GM23338 (cell line): ENCODE results near the gene AP1G2. TPM values are rescaled to one million over a fixed set of nuclear protein-coding genes. Genes with fewer than 3 reads are reported as not detected.

Experiments
- ATAC-seq: fragments of 200-7000 bp; cut with Tn5 transposase; 3 replicates; pipeline ENCODE4 v1.9.1; 2020
- DNase-seq: peaks from one replicate; pipeline ENCODE4 v3.0.0-alpha.2; 2015; ENCODE audit warnings: low spot score
- H2AFZ ChIP-seq: fragments of 200-600 bp; sonication (generic); 2 replicates; pipeline ENCODE4 v1.8.0; 2016; ENCODE audit warnings: antibody characterized with exemption, mild to moderate bottlenecking, moderate library complexity
- H3F3A ChIP-seq: fragments of 200-600 bp; sonication (generic); replicated peaks from 2 replicates; pipeline ENCODE4 v1.8.0; 2017; ENCODE audit warnings: antibody characterized with exemption, mixed run types, low read depth
- H3K27ac ChIP-seq: fragments of 200-600 bp; sonication (generic); 2 replicates; pipeline ENCODE4 v1.6.1; 2016; ENCODE audit warnings: low read depth
- H3K27me3 ChIP-seq: fragments of 200-600 bp; sonication (generic); 2 replicates; pipeline ENCODE4 v1.8.0; 2016; ENCODE audit warnings: mild to moderate bottlenecking, mixed run types, moderate library complexity; ENCODE audit not compliant: insufficient read depth
- H3K36me3 ChIP-seq: fragments of 200-600 bp; sonication (generic); 2 replicates; pipeline ENCODE4 v1.8.0; 2016; ENCODE audit warnings: mild to moderate bottlenecking; ENCODE audit not compliant: insufficient read depth
- H3K4me1 ChIP-seq: fragments of 200-600 bp; sonication (generic); 2 replicates; pipeline ENCODE4 v1.8.0; 2016; ENCODE audit warnings: mild to moderate bottlenecking, moderate library complexity; ENCODE audit not compliant: insufficient read depth
- H3K4me2 ChIP-seq: fragments of 200-600 bp; sonication (generic); 2 replicates; pipeline ENCODE4 v1.7.1; 2017; ENCODE audit warnings: mixed run types
- H3K4me3 ChIP-seq: fragments of 200-600 bp; sonication (generic); 2 replicates; pipeline ENCODE4 v1.6.1; 2016; ENCODE audit warnings: mixed run types
- H3K79me2 ChIP-seq: fragments of 200-600 bp; sonication (generic); replicated peaks from 2 replicates; pipeline ENCODE4 v1.8.0; 2017; ENCODE audit warnings: mild to moderate bottlenecking; ENCODE audit not compliant: insufficient read depth
- H3K9me2 ChIP-seq: fragments of 200-600 bp; sonication (generic); 2 replicates; pipeline ENCODE4 v1.8.0; 2017; ENCODE audit not compliant: insufficient read depth
- H4K20me1 ChIP-seq: fragments of 200-600 bp; sonication (generic); replicated peaks from 2 replicates; pipeline ENCODE4 v1.8.0; 2017; ENCODE audit warnings: mild to moderate bottlenecking; ENCODE audit not compliant: insufficient read depth
- H3K27ac Mint-ChIP-seq: 2 replicates; pipeline ENCODE4 v1.8.0; 2020; ENCODE audit warnings: inconsistent platforms, mild to moderate bottlenecking, moderate library complexity, mixed read lengths
- H3K27me3 Mint-ChIP-seq: 3 replicates; pipeline ENCODE4 v1.8.0; 2022; ENCODE audit warnings: low read depth, mild to moderate bottlenecking, moderate library complexity, mixed read lengths, inconsistent platforms; ENCODE audit not compliant: insufficient read depth, poor library complexity
- H3K36me3 Mint-ChIP-seq: 3 replicates; pipeline ENCODE4 v1.8.0; 2021; ENCODE audit warnings: low read depth, mild to moderate bottlenecking, inconsistent platforms, moderate library complexity, mixed read lengths
- H3K4me1 Mint-ChIP-seq: 3 replicates; pipeline ENCODE4 v1.8.0; 2020; ENCODE audit warnings: mild to moderate bottlenecking, inconsistent platforms, mixed read lengths
- H3K4me3 Mint-ChIP-seq: 3 replicates; pipeline ENCODE4 v1.8.0; 2021; ENCODE audit warnings: moderate library complexity, mild to moderate bottlenecking, inconsistent platforms, mixed read lengths
- H3K9me3 Mint-ChIP-seq: 3 replicates; pipeline ENCODE4 v1.8.0; 2020; ENCODE audit warnings: moderate library complexity, mild to moderate bottlenecking, inconsistent platforms, mixed read lengths
- EZH2 ChIP-seq: fragments of 200-600 bp; sonication (generic); IDR thresholded peaks from one replicate; pipeline ENCODE4 v1.8.0; 2017; ENCODE audit warnings: antibody characterized with exemption, mild to moderate bottlenecking, low read depth; ENCODE audit not compliant: unreplicated experiment
- NANOG ChIP-seq: IDR thresholded peaks from 2 replicates; pipeline ENCODE4 v1.6.1; 2016; ENCODE audit warnings: antibody characterized with exemption, borderline replicate concordance
- ZNF114 ChIP-seq: fragments of 250-450 bp; sonication (Bioruptor Pico); IDR thresholded peaks from 2 replicates; pipeline ENCODE4 v1.5.0; 2020; ENCODE audit warnings: mild to moderate bottlenecking, moderate library complexity
- ZNF331 ChIP-seq: fragments of 250-450 bp; sonication (Bioruptor Pico); IDR thresholded peaks from 2 replicates; pipeline ENCODE4 v1.5.0; 2020; ENCODE audit warnings: low read depth, mild to moderate bottlenecking, moderate library complexity
- polyA plus RNA-seq: library from polyadenylated mRNA; unstranded; fragments of >200 nt; fragmentation: Nextera tagmentation; extraction: Ambion mirVana; gene quantifications from 2 replicates; pipeline ENCODE4 v1.2.1, GENCODE V29; 2016
- total RNA-seq: library from RNA; depleted of rRNA; stranded (reverse); fragments of >200 nt; shearing (Covaris generic); gene quantifications from 2 replicates; pipeline ENCODE4 v1.2.3, GENCODE V29; 2014
- TF ChIP-seq, protein P1 (sequence below): fragments of 250-450 bp; sonication (Bioruptor Pico); IDR thresholded peaks from 2 replicates; pipeline ENCODE4 v1.5.0; 2020; ENCODE audit warnings: mild to moderate bottlenecking, moderate library complexity

The AP1G2 gene
- total and polyA plus RNA-seq, 2 experiments from 2014 or later = 55.3 to 63.5 TPM

DNA sequence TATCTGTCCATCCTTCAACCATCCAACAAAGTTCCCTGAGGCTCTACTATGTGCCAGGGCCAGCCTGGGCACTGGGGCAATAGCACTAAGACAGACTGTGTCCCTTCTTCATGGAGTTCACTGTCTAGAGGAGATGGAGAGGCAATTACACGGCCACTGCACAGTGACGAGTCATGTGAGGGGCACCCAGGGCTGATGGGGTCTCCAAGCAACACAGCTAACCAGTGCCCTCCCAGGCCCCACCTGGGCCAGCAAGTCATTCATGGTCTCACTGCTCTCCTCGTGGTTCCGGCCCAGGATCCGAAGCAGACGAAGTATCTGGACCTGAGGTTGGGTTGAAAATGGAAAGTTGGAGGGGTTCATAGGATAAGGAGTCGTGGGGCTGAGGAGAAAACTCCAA lies 2.7 kb downstream of the AP1G2 start:
- no peak overlapping the region for H3K4me3 ChIP-seq
- 0 out of 3 replicates have a peak overlapping the region, but pooled peaks have one; percentile 4 for H3K4me3 Mint-ChIP-seq
- H3K4me1 Mint-ChIP-seq = peaks cover 34% of the 10 kb centered on the region

More for the DNA sequence above, 2.7 kb downstream of the AP1G2 start:
- Histone ChIP-seq H2AFZ (no peak overlapping the region), H3K36me3 (no peaks in the 10 kb centered on the region), H3K27ac (no peak overlapping the region), H3K4me1 (peaks cover 31% of the 10 kb centered on the region), H3K79me2 (no peaks in the 10 kb centered on the region), H3F3A (peaks cover 15% of the 10 kb centered on the region), H3K27me3 (no peaks in the 10 kb centered on the region), H4K20me1 (no peaks in the 10 kb centered on the region), H3K9me2 (no peaks in the 10 kb centered on the region), H3K4me2 (no peak overlapping the region)
- TF ChIP-seq, protein P1, sequence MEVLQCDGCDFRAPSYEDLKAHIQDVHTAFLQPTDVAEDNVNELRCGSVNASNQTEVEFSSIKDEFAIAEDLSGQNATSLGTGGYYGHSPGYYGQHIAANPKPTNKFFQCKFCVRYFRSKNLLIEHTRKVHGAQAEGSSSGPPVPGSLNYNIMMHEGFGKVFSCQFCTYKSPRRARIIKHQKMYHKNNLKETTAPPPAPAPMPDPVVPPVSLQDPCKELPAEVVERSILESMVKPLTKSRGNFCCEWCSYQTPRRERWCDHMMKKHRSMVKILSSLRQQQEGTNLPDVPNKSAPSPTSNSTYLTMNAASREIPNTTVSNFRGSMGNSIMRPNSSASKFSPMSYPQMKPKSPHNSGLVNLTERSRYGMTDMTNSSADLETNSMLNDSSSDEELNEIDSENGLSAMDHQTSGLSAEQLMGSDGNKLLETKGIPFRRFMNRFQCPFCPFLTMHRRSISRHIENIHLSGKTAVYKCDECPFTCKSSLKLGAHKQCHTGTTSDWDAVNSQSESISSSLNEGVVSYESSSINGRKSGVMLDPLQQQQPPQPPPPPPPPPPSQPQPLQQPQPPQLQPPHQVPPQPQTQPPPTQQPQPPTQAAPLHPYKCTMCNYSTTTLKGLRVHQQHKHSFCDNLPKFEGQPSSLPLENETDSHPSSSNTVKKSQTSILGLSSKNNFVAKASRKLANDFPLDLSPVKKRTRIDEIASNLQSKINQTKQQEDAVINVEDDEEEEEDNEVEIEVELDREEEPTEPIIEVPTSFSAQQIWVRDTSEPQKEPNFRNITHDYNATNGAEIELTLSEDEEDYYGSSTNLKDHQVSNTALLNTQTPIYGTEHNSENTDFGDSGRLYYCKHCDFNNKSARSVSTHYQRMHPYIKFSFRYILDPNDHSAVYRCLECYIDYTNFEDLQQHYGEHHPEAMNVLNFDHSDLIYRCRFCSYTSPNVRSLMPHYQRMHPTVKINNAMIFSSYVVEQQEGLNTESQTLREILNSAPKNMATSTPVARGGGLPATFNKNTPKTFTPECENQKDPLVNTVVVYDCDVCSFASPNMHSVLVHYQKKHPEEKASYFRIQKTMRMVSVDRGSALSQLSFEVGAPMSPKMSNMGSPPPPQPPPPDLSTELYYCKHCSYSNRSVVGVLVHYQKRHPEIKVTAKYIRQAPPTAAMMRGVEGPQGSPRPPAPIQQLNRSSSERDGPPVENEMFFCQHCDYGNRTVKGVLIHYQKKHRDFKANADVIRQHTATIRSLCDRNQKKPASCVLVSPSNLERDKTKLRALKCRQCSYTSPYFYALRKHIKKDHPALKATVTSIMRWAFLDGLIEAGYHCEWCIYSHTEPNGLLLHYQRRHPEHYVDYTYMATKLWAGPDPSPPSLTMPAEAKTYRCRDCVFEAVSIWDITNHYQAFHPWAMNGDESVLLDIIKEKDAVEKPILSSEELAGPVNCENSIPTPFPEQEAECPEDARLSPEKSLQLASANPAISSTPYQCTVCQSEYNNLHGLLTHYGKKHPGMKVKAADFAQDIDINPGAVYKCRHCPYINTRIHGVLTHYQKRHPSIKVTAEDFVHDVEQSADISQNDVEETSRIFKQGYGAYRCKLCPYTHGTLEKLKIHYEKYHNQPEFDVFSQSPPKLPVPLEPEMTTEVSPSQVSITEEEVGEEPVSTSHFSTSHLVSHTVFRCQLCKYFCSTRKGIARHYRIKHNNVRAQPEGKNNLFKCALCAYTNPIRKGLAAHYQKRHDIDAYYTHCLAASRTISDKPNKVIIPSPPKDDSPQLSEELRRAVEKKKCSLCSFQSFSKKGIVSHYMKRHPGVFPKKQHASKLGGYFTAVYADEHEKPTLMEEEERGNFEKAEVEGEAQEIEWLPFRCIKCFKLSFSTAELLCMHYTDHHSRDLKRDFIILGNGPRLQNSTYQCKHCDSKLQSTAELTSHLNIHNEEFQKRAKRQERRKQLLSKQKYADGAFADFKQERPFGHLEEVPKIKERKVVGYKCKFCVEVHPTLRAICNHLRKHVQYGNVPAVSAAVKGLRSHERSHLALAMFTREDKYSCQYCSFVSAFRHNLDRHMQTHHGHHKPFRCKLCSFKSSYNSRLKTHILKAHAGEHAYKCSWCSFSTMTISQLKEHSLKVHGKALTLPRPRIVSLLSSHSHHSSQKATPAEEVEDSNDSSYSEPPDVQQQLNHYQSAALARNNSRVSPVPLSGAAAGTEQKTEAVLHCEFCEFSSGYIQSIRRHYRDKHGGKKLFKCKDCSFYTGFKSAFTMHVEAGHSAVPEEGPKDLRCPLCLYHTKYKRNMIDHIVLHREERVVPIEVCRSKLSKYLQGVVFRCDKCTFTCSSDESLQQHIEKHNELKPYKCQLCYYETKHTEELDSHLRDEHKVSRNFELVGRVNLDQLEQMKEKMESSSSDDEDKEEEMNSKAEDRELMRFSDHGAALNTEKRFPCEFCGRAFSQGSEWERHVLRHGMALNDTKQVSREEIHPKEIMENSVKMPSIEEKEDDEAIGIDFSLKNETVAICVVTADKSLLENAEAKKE (CRISPR knock-in tag) = no peak
- TF ChIP-seq ZNF114 (CRISPR knock-in tag) (no peak), EZH2 (no peak), ZNF331 (CRISPR knock-in tag) (no peak), NANOG (no peak)
- ATAC-seq (no peak), DNase-seq (no peak)
- peaks cover 39% of the 10 kb centered on the region for H3K36me3 Mint-ChIP-seq
- H3K27me3 Mint-ChIP-seq = peaks cover 40% of the 10 kb centered on the region
- H3K27ac Mint-ChIP-seq = no peak overlapping the region
- H3K9me3 Mint-ChIP-seq = peaks cover 4% of the 10 kb centered on the region; the same call in 1 of the 3 replicates
